Choroid plexus epithelial cell (primary cell): ENCODE results near the gene MTA2.
"Not testable (repeated sequence)": the region's sequence is repeated elsewhere in the genome, so short reads cannot be mapped to it uniquely, and the experiment has no call there.

Source experiments
- DNase-seq: peaks from one replicate; pipeline ENCODE4 v3.0.0-alpha.2; 2010; ENCODE audit warnings: low read depth
- H3K4me3 ChIP-seq: 2 replicates; pipeline ENCODE4 v1.5.1; 2011; ENCODE audit warnings: low read depth, mild to moderate bottlenecking, control low read depth, low read length, moderate library complexity
- CTCF ChIP-seq: conservative IDR thresholded peaks from 2 replicates; pipeline ENCODE4 v1.5.1; 2011; ENCODE audit warnings: low read depth, mild to moderate bottlenecking, control low read depth, inconsistent platforms, low read length, moderate library complexity

Gene MTA2

GRCh38 chr11:62601372-62602140 lies at the start of gene MTA2:
Gene MTA2 (minus strand): TSS chr11:62601865. CDS start chr11:62601450, 415 bp downstream.
- TF ChIP-seq CTCF: no peak
- peak within 1 kb of the TSS; percentile 93 for H3K4me3 ChIP-seq
- peak; percentile 99 for DNase-seq

- not testable (repeated sequence) for DNase-seq
Measured at GRCh38 chr11:62650283-62650682, 48.6 kb upstream of the MTA2 start.

GRCh38 chr11:62649486-62649885 lies 47.8 kb upstream of the MTA2 start:
- no peak overlapping the region for H3K4me3 ChIP-seq
- no peak for DNase-seq
- TF ChIP-seq CTCF: no peak

More at GRCh38 chr11:62650283-62650682, 48.6 kb upstream of the MTA2 start:
- H3K4me3 ChIP-seq: not testable (repeated sequence)

GRCh38 chr11:62648967-62649364 lies 47.3 kb upstream of the MTA2 start:
- no peak overlapping the region for H3K4me3 ChIP-seq
- DNase-seq: no peak
- TF ChIP-seq CTCF: no peak

- no peak overlapping the region for H3K4me3 ChIP-seq
- no peak for DNase-seq
- no peak for TF ChIP-seq CTCF
Measured at GRCh38 chr11:62648185-62648966, 46.7 kb upstream of the MTA2 start.

- no peak for DNase-seq
- TF ChIP-seq CTCF: no peak
- H3K4me3 ChIP-seq: no peak overlapping the region
Measured at GRCh38 chr11:62647609-62648005, 45.9 kb upstream of the MTA2 start.

GRCh38 chr11:62646825-62647608 lies 45.4 kb upstream of the MTA2 start:
- no peak for DNase-seq
- TF ChIP-seq CTCF: no peak
- no peak overlapping the region for H3K4me3 ChIP-seq
